Endometrium (tissue), 2 donors: ENCODE results near the gene TMEM59.

ENCODE experiments used
- FAIRE-seq: peaks from 2 replicates; lab custom pipeline; 2012; peaks lifted over from hg19 to GRCh38; lab: Jason Lieb, UNC
- donor health status: control.
- donor health status: control.

Gene TMEM59

GRCh38 chr1:53982034-53982762, 70.8 kb downstream of the TMEM59 start:
- no peak for FAIRE-seq

GRCh38 chr1:53981220-53981619, 71.8 kb downstream of the TMEM59 start:
- FAIRE-seq: no peak

- no peak for FAIRE-seq
Observed at GRCh38 chr1:53979712-53980450, 73.1 kb downstream of the TMEM59 start.
